ENCODE data around the gene NANOS3.

- no peak for TF ChIP-seq FOXM1 (IDR thresholded peaks at IDR 0.05; ENCODE audit: borderline replicate concordance)
- TF ChIP-seq SUZ12 (IDR thresholded peaks at IDR 0.05): no peak
- TF ChIP-seq TARDBP (IDR thresholded peaks at IDR 0.05): no peak
- TF ChIP-seq PKNOX1 (IDR thresholded peaks at IDR 0.05): no peak
- no peak for TF ChIP-seq BHLHE40 (IDR thresholded peaks at IDR 0.05; ENCODE audit: borderline replicate concordance)
- TF ChIP-seq SP1 (IDR thresholded peaks at IDR 0.05): no peak
- no peak for TF ChIP-seq FOXA1 (IDR thresholded peaks at IDR 0.05)
- TF ChIP-seq HDGF (IDR thresholded peaks at IDR 0.05; ENCODE audit: borderline replicate concordance): no peak
- no peak for TF ChIP-seq ELF4 (IDR thresholded peaks at IDR 0.05)
- TF ChIP-seq FOXK2 (IDR thresholded peaks at IDR 0.05): no peak
Measured at GRCh38 chr19:13856497-13856896, 20.4 kb upstream of the NANOS3 start.

Data from HEK293T (cell line).